HG03175 (cell line): ENCODE data around the gene SLC30A4.
A peak's percentile ranks its signal among the peaks of the same experiment; 100 is the strongest.
"Not testable (repeated sequence)": the region's sequence is repeated elsewhere in the genome, so short reads cannot be mapped to it uniquely, and the experiment has no call there.

Source experiments
- ATAC-seq: cut with Tn5 transposase; IDR thresholded peaks from one replicate; pipeline ENCODE4 v1.9.1; 2021; ENCODE audit warnings: mild to moderate bottlenecking, moderate library complexity; ENCODE audit not compliant: unreplicated experiment

SLC30A4 gene

GRCh38 chr15:45522328-45523165 lies at the start of gene SLC30A4:
Gene SLC30A4, minus strand, starts transcription at chr15:45522755. Its CDS starts 401 bp downstream, at chr15:45522354.
- peak; percentile 72 for ATAC-seq

GRCh38 chr15:45555934-45556608 lies 33.5 kb upstream of the SLC30A4 start:
- ATAC-seq: peak; percentile 70

GRCh38 chr15:45551676-45552075 lies 29.1 kb upstream of the SLC30A4 start:
- no peak for ATAC-seq

GRCh38 chr15:45550436-45550835 lies 27.9 kb upstream of the SLC30A4 start:
- ATAC-seq: no peak

GRCh38 chr15:45549541-45550220 lies 27.1 kb upstream of the SLC30A4 start:
- ATAC-seq: no peak

- ATAC-seq: no peak
Observed at GRCh38 chr15:45548753-45549520, 26.4 kb upstream of the SLC30A4 start.

- no peak for ATAC-seq
Observed at GRCh38 chr15:45546789-45547188, 24.2 kb upstream of the SLC30A4 start.

- ATAC-seq: peak; percentile 63
Observed at GRCh38 chr15:45544266-45545023, 21.9 kb upstream of the SLC30A4 start.

GRCh38 chr15:45543051-45543450 lies 20.5 kb upstream of the SLC30A4 start:
- ATAC-seq: no peak

GRCh38 chr15:45540531-45540930 lies 18.0 kb upstream of the SLC30A4 start:
- no peak for ATAC-seq

- no peak for ATAC-seq
Observed at GRCh38 chr15:45539680-45540079, 17.1 kb upstream of the SLC30A4 start.

GRCh38 chr15:45536934-45537333 lies 14.4 kb upstream of the SLC30A4 start:
- ATAC-seq: no peak

GRCh38 chr15:45535486-45536042 lies 13.0 kb upstream of the SLC30A4 start:
- ATAC-seq: no peak

GRCh38 chr15:45534821-45535220 lies 12.3 kb upstream of the SLC30A4 start:
- no peak for ATAC-seq

GRCh38 chr15:45532892-45533291 lies 10.3 kb upstream of the SLC30A4 start:
- not testable (repeated sequence) for ATAC-seq

- ATAC-seq: no peak
Observed at GRCh38 chr15:45529613-45530012, 7.1 kb upstream of the SLC30A4 start.

GRCh38 chr15:45527086-45527485 lies 4.5 kb upstream of the SLC30A4 start:
- no peak for ATAC-seq

- ATAC-seq: no peak
Observed at GRCh38 chr15:45523166-45523460, 558 bp upstream of the SLC30A4 start.

GRCh38 chr15:45521596-45522327 lies 793 bp downstream of the SLC30A4 start:
- no peak for ATAC-seq
